ENCODE data around the gene CXXC5.

DNA sequence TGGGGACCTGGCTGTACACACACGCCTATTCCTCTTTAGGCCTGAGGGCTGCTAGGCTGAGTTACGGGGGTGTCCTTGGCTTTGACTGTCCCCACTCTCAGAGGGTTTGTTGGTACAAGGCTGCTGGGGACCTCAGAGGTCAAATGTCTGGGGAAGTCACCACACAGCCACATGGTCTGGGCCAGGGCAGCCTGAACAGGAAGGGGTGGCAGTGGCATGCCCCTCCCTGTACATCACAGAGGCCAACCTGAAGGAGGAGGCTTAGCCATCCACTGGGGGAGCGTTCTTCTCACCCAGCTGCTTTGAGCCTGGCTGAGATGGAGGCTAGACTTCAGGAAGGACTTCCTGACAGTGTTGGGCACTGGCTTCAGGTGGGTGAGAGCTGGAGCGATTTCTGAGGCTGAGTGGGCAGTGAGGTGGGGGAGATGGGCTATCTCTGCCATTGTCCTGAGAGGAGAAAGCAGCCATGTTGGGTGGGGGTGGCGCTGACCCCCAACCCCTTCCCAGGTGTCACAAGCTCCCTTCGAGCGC lies 36.3 kb downstream of the CXXC5 start:
- TF ChIP-seq CTCF (IDR thresholded peaks at IDR 0.05) (no peak), ZFX (IDR thresholded peaks at IDR 0.05; ENCODE audit: borderline replicate concordance) (no peak)
